ENCODE measurements around the gene PRKAA1.

DNA sequence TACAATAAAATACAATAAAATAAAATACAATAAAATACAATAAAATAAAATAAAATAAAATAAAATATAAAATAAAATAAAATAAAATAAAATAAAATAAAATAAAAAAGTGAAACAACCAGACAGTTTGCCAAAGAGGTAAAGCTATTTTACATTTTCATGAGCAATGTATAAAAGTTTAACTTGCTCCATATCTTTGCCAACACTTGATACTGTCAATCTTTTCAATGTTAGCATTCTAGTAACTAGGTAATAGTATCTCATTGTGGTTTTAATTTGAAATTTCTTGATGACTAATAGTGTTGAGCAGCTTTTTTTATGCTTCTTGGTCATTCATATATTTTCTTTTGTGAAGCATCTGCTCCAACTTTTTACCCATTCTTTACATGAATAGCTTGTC, 59.7 kb downstream of the PRKAA1 start:
- TF ChIP-seq, protein P1, sequence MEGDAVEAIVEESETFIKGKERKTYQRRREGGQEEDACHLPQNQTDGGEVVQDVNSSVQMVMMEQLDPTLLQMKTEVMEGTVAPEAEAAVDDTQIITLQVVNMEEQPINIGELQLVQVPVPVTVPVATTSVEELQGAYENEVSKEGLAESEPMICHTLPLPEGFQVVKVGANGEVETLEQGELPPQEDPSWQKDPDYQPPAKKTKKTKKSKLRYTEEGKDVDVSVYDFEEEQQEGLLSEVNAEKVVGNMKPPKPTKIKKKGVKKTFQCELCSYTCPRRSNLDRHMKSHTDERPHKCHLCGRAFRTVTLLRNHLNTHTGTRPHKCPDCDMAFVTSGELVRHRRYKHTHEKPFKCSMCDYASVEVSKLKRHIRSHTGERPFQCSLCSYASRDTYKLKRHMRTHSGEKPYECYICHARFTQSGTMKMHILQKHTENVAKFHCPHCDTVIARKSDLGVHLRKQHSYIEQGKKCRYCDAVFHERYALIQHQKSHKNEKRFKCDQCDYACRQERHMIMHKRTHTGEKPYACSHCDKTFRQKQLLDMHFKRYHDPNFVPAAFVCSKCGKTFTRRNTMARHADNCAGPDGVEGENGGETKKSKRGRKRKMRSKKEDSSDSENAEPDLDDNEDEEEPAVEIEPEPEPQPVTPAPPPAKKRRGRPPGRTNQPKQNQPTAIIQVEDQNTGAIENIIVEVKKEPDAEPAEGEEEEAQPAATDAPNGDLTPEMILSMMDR (IDR thresholded peaks at IDR 0.05 in 8 of 11, conservative IDR thresholded peaks at IDR 0.05 in 3 of 11), result no peak
- no peak for TF ChIP-seq POLR2A (IDR thresholded peaks at IDR 0.05)
- no peak for TF ChIP-seq POLR2AphosphoS5 (IDR thresholded peaks at IDR 0.05)
